DND-41 (cell line): ENCODE results near the gene FNDC3B.

Experiments
- EZH2 ChIP-seq: IDR thresholded peaks from 3 replicates; pipeline ENCODE4 v1.6.1; 2012; ENCODE audit warnings: borderline replicate concordance, low read depth, mild to moderate bottlenecking, moderate library complexity, low read length, inconsistent platforms; ENCODE audit not compliant: severe bottlenecking
- TF ChIP-seq, protein P1 (sequence below): IDR thresholded peaks from 2 replicates; pipeline ENCODE4 v1.5.1; 2012; ENCODE audit warnings: borderline replicate concordance, low read length, moderate library complexity, mild to moderate bottlenecking; ENCODE audit not compliant: poor library complexity, severe bottlenecking; ENCODE audit errors: extremely low read depth

DNA sequence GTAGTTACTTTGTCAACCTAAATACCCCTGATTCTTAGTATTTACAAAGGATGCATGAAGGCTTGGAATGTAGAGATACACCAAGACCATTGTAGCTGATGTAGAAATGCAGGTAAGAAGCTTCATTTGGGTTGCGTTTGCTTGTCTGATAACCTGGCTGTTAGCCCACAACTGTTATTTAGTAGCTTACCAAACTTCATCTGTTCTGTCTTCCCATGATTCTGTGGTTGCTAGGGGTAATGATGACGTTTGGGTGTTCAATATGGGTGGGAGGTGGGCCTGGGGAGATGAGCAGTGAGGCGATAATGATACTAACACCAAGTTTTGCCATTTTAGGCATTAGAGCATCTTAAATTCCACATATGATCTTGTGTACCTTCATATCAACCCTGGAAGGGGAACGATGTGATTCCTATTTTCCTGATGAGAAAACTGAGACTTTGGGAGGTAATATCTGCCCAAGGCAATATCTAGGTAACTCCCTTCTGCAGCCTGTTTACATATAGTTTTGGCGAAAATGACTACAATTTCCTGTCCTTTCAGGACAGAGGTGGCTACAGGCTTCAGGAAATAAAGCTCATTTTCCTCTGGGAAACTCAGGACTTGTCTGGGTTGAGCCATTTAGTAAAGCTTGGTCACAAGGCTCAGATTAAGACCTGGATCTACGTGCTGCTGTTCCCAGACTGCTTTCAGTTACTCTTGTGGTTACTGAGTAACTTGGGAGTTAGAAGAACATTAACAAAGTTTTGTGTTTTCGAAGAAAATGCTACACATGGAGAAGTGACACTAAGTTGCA lies 26.8 kb downstream of the FNDC3B start:
- TF ChIP-seq EZH2, result no peak
- TF ChIP-seq, protein P1, sequence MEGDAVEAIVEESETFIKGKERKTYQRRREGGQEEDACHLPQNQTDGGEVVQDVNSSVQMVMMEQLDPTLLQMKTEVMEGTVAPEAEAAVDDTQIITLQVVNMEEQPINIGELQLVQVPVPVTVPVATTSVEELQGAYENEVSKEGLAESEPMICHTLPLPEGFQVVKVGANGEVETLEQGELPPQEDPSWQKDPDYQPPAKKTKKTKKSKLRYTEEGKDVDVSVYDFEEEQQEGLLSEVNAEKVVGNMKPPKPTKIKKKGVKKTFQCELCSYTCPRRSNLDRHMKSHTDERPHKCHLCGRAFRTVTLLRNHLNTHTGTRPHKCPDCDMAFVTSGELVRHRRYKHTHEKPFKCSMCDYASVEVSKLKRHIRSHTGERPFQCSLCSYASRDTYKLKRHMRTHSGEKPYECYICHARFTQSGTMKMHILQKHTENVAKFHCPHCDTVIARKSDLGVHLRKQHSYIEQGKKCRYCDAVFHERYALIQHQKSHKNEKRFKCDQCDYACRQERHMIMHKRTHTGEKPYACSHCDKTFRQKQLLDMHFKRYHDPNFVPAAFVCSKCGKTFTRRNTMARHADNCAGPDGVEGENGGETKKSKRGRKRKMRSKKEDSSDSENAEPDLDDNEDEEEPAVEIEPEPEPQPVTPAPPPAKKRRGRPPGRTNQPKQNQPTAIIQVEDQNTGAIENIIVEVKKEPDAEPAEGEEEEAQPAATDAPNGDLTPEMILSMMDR, result no peak
